Tibial nerve (tissue), 4 donors: ENCODE data around the gene RACK1.

Experiments used
- EP300 ChIP-seq, 2 donors: sonication (generic); formaldehyde crosslinking; IDR thresholded peaks; one replicate each; pipeline ENCODE4 v1.6.1; 2017; ENCODE audit warnings: antibody characterized with exemption in 2 of 2, mild to moderate bottlenecking in 1 of 2
- POLR2A ChIP-seq, 2 donors: fragments of 450-650 bp; IDR thresholded peaks; one replicate each; pipeline ENCODE4 v1.6.1; 2017; ENCODE audit warnings: antibody characterized with exemption in 2 of 2, mild to moderate bottlenecking in 2 of 2, moderate library complexity in 2 of 2
- TF ChIP-seq, protein P1 (sequence below), 5 experiments: fragments of 200-600 bp in 3 of 5; fragments of 450-650 bp in 2 of 5; sonication (generic) in 3 of 5; IDR thresholded peaks; one replicate each; pipeline ENCODE4 v1.5.1; 2016 to 2019; ENCODE audit warnings: antibody characterized with exemption in 5 of 5, mild to moderate bottlenecking in 3 of 5, moderate library complexity in 2 of 5

DNA sequence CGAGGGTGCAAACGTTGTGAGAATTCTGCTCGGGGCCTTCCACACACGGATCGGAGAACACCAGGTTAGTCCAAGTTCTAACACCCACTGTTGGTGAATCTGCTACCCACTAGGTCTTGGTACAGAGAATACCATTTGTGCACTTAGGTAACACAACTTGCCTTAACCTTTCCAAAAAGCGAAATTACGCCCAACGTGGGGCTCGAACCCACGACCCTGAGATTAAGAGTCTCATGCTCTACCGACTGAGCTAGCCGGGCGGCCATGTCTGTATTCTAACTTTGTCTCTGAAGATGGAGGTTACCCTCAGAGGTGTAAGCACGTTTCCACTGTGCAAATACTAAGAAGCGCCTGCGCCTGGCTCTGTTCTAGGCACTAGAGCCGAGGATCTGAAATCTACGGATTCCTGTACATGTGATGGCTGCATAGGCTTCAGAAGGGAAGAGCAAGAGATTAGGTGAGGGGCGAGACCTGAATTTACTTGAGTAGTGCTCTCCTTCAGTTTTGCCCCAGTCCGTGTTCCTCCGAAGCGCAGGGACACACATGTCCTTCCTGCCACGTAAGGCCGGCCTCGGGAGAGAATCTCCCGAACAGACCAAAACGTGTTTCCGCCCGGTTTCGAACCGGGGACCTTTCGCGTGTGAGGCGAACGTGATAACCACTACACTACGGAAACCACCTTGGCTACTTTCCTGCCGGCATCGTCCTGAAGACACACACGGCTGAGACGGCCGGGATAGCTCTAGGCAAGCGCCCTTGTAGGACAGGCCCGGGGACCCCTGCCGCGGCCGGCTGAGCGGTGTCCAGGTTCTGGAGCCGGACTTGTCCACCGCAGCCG, 21.7 kb downstream of the RACK1 start:
- TF ChIP-seq, protein P1, sequence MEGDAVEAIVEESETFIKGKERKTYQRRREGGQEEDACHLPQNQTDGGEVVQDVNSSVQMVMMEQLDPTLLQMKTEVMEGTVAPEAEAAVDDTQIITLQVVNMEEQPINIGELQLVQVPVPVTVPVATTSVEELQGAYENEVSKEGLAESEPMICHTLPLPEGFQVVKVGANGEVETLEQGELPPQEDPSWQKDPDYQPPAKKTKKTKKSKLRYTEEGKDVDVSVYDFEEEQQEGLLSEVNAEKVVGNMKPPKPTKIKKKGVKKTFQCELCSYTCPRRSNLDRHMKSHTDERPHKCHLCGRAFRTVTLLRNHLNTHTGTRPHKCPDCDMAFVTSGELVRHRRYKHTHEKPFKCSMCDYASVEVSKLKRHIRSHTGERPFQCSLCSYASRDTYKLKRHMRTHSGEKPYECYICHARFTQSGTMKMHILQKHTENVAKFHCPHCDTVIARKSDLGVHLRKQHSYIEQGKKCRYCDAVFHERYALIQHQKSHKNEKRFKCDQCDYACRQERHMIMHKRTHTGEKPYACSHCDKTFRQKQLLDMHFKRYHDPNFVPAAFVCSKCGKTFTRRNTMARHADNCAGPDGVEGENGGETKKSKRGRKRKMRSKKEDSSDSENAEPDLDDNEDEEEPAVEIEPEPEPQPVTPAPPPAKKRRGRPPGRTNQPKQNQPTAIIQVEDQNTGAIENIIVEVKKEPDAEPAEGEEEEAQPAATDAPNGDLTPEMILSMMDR (IDR thresholded peaks at IDR 0.05) = no peak
- TF ChIP-seq POLR2A (IDR thresholded peaks at IDR 0.05) (no peak), EP300 (IDR thresholded peaks at IDR 0.05) (peak; percentile 24 to 72)
